Mesenchymal stem cell (in vitro differentiated cells and primary cell): Measurements from ENCODE around the gene OTOF.
A peak's percentile ranks its signal among the peaks of the same experiment; 100 is the strongest.

Experiments
- DNase-seq: peaks from one replicate; pipeline ENCODE4 v3.0.0-alpha.2; 2013
- H2AFZ ChIP-seq: one replicate; pipeline ENCODE4 v1.6.1; 2013; ENCODE audit warnings: low read depth, mild to moderate bottlenecking, control low read depth, inconsistent platforms, low read length, moderate library complexity
- H2AK5ac ChIP-seq: 2 replicates; pipeline ENCODE4 v1.6.1; 2013; ENCODE audit warnings: low read length, moderate library complexity, mild to moderate bottlenecking, inconsistent platforms; ENCODE audit not compliant: severe bottlenecking
- H2BK120ac ChIP-seq: one replicate; pipeline ENCODE4 v1.6.1; 2013; ENCODE audit warnings: low read depth, mild to moderate bottlenecking, inconsistent platforms, low read length, moderate library complexity
- H2BK12ac ChIP-seq, 2 experiments: one replicate each; pipeline ENCODE4 v1.6.1; 2013; ENCODE audit warnings: inconsistent platforms in 2 of 2, low read length in 2 of 2, mild to moderate bottlenecking in 2 of 2, moderate library complexity in 2 of 2, control low read depth in 1 of 2
- H2BK15ac ChIP-seq: one replicate; pipeline ENCODE4 v1.6.1; 2013; ENCODE audit warnings: mild to moderate bottlenecking, low read depth, inconsistent platforms; ENCODE audit not compliant: poor library complexity, severe bottlenecking
- H2BK5ac ChIP-seq: 2 replicates; pipeline ENCODE4 v1.6.1; 2013; ENCODE audit warnings: low read depth, mild to moderate bottlenecking, low read length, control low read depth, inconsistent platforms; ENCODE audit not compliant: poor library complexity, severe bottlenecking
- H3K14ac ChIP-seq, 2 experiments: one replicate each; pipeline ENCODE4 v1.6.1; 2013; ENCODE audit warnings: inconsistent platforms in 2 of 2, low read length in 2 of 2, control low read depth in 1 of 2, mild to moderate bottlenecking in 1 of 2, moderate library complexity in 1 of 2
- H3K18ac ChIP-seq, 2 experiments: one replicate each; pipeline ENCODE4 v1.6.1; 2013; ENCODE audit warnings: inconsistent platforms in 2 of 2, low read length in 2 of 2, control low read depth in 1 of 2, low read depth in 1 of 2, mild to moderate bottlenecking in 1 of 2
- H3K23ac ChIP-seq, 2 experiments: one replicate each; pipeline ENCODE4 v1.6.1; 2013; ENCODE audit warnings: inconsistent platforms in 2 of 2, low read length in 2 of 2, mild to moderate bottlenecking in 2 of 2, moderate library complexity in 2 of 2, control low read depth in 1 of 2
- H3K27ac ChIP-seq: 2 replicates; pipeline ENCODE4 v1.5.1; 2013; ENCODE audit warnings: mild to moderate bottlenecking, moderate library complexity, low read length, control low read depth, inconsistent platforms; ENCODE audit not compliant: poor library complexity, severe bottlenecking
- H3K27me3 ChIP-seq, 2 experiments: 2 replicates each; pipeline versions ENCODE4 v1.6.1 to v1.7.0; 2013; ENCODE audit warnings: low read length in 2 of 2, mild to moderate bottlenecking in 2 of 2, moderate library complexity in 2 of 2, control low read depth in 1 of 2, inconsistent platforms in 1 of 2; ENCODE audit not compliant: control insufficient read depth in 1 of 2, insufficient read depth in 1 of 2
- H3K36me3 ChIP-seq, 2 experiments: 2 replicates each; pipeline versions ENCODE4 v1.6.1 to v1.7.0; 2013; ENCODE audit warnings: low read length in 2 of 2, control low read depth in 1 of 2, inconsistent platforms in 1 of 2, low read depth in 1 of 2, mild to moderate bottlenecking in 1 of 2; ENCODE audit not compliant: insufficient read depth in 2 of 2, control insufficient read depth in 1 of 2
- H3K4ac ChIP-seq, 2 experiments: one replicate each; pipeline ENCODE4 v1.6.1; 2013; ENCODE audit warnings: inconsistent platforms in 2 of 2, low read length in 2 of 2, mild to moderate bottlenecking in 2 of 2, moderate library complexity in 2 of 2, control low read depth in 1 of 2, low read depth in 1 of 2
- H3K4me1 ChIP-seq: 2 replicates; pipeline ENCODE4 v1.6.1; 2013; ENCODE audit warnings: low read depth, low read length, control low read depth; ENCODE audit not compliant: control insufficient read depth, insufficient read depth
- H3K4me2 ChIP-seq: 2 replicates; pipeline ENCODE4 v1.6.1; 2013; ENCODE audit warnings: low read length, mild to moderate bottlenecking, inconsistent platforms; ENCODE audit not compliant: poor library complexity, severe bottlenecking
- H3K4me3 ChIP-seq, 2 experiments: 2 replicates each; pipeline versions ENCODE4 v1.5.1 to v1.7.0; 2013; ENCODE audit warnings: low read length in 2 of 2, mild to moderate bottlenecking in 2 of 2, control low read depth in 1 of 2, low read depth in 1 of 2; ENCODE audit not compliant: insufficient read depth in 1 of 2
- H3K79me1 ChIP-seq: replicated peaks from 2 replicates; pipeline ENCODE4 v1.6.1; 2013; ENCODE audit warnings: mild to moderate bottlenecking, control low read depth, low read length, inconsistent platforms; ENCODE audit not compliant: poor library complexity, severe bottlenecking
- H3K9ac ChIP-seq: 2 replicates; pipeline ENCODE4 v1.7.0; 2013; ENCODE audit warnings: mild to moderate bottlenecking, low read length, moderate library complexity
- H3K9me3 ChIP-seq: 2 replicates; pipeline ENCODE4 v1.7.0; 2013; ENCODE audit warnings: mild to moderate bottlenecking, low read length; ENCODE audit not compliant: control insufficient read depth
- H4K8ac ChIP-seq: one replicate; pipeline ENCODE4 v1.6.1; 2013; ENCODE audit warnings: inconsistent platforms, mild to moderate bottlenecking, low read length, moderate library complexity
- H4K91ac ChIP-seq: one replicate; pipeline ENCODE4 v1.6.1; 2013; ENCODE audit warnings: mild to moderate bottlenecking, low read length, inconsistent platforms
- WGBS: methylation state at CpG from one replicate; pipeline ENCODE4 v1.1.7; 2013; ENCODE audit warnings: mixed read lengths; 5-methylcytosine and 5-hydroxymethylcytosine counted together

OTOF gene

GRCh38 chr2:26492749-26493515 lies 15.0 kb upstream of the OTOF start:
- Histone ChIP-seq H3K4ac (no peak overlapping the region), H3K9me3 (no peaks in the 10 kb centered on the region), H4K8ac (no peak overlapping the region), H3K4me1 (peaks cover 2% of the 10 kb centered on the region), H2BK12ac (no peak overlapping the region), H3K27me3 (peaks cover 53 to 60% of the 10 kb centered on the region in 2 experiments), H3K27ac (no peak overlapping the region), H3K18ac (no peak overlapping the region), H2AFZ (no peak overlapping the region), H3K14ac (no peak overlapping the region), H3K4me3 (no peak overlapping the region), H3K79me1 (no peaks in the 10 kb centered on the region), H3K36me3 (no peaks in the 10 kb centered on the region), H2BK15ac (no peak overlapping the region), H4K91ac (no peak overlapping the region), H3K9ac (no peak overlapping the region), H3K4me2 (no peak overlapping the region), H2BK120ac (no peak overlapping the region), H2BK5ac (no peak overlapping the region), H3K23ac (peak overlapping the region in 1 of 2 experiments; percentile 73), H2AK5ac (no peak overlapping the region)
- no peak for DNase-seq
- WGBS = 76% methylated on average over 7 of the region's 7 CpGs

- Histone ChIP-seq H2BK120ac (no peak overlapping the region), H3K27ac (no peak overlapping the region), H3K27me3 (peaks cover 51 to 64% of the 10 kb centered on the region in 2 experiments), H3K4me1 (peaks cover 2% of the 10 kb centered on the region), H3K9ac (no peak overlapping the region), H3K4me3 (no peak overlapping the region), H2BK5ac (no peak overlapping the region), H3K9me3 (no peaks in the 10 kb centered on the region), H3K4me2 (no peak overlapping the region), H4K91ac (no peak overlapping the region), H2BK12ac (no peak overlapping the region), H3K4ac (no peak overlapping the region), H3K23ac (no peak overlapping the region), H3K36me3 (no peaks in the 10 kb centered on the region), H2AK5ac (no peak overlapping the region), H4K8ac (no peak overlapping the region), H2BK15ac (no peak overlapping the region), H3K79me1 (no peaks in the 10 kb centered on the region), H3K18ac (no peak overlapping the region), H2AFZ (no peak overlapping the region), H3K14ac (no peak overlapping the region)
- no peak for DNase-seq
- WGBS = 88% methylated on average over 8 of the region's 8 CpGs
Measured at GRCh38 chr2:26491563-26492167, 13.7 kb upstream of the OTOF start.

GRCh38 chr2:26489213-26489850 lies 11.4 kb upstream of the OTOF start:
- no peak overlapping the region for H3K4ac ChIP-seq

More at GRCh38 chr2:26489213-26489850, 11.4 kb upstream of the OTOF start:
- Histone ChIP-seq H3K4me1 (no peaks in the 10 kb centered on the region), H3K9me3 (no peaks in the 10 kb centered on the region), H2BK12ac (no peak overlapping the region), H3K27me3 (peaks cover 64 to 69% of the 10 kb centered on the region in 2 experiments), H2AK5ac (no peak overlapping the region), H3K9ac (no peak overlapping the region), H3K79me1 (no peaks in the 10 kb centered on the region), H4K8ac (no peak overlapping the region), H3K23ac (no peak overlapping the region), H3K27ac (no peak overlapping the region), H3K18ac (no peak overlapping the region), H2BK120ac (no peak overlapping the region), H3K4me2 (no peak overlapping the region), H2AFZ (no peak overlapping the region), H2BK15ac (no peak overlapping the region), H3K36me3 (no peaks in the 10 kb centered on the region), H2BK5ac (no peak overlapping the region), H3K4me3 (no peak overlapping the region), H4K91ac (no peak overlapping the region), H3K14ac (peak overlapping the region in 1 of 2 experiments; percentile 31)
- DNase-seq = no peak
- 81% methylated on average over 19 of the region's 19 CpGs for WGBS
